GM18909 (cell line): ENCODE results near the gene BLVRB.
A peak's percentile ranks its signal among the peaks of the same experiment; 100 is the strongest.
"Not testable (repeated sequence)": the region's sequence is repeated elsewhere in the genome, so short reads cannot be mapped to it uniquely, and the experiment has no call there.

Experiments used
- ATAC-seq: cut with Tn5 transposase; IDR thresholded peaks from one replicate; pipeline ENCODE4 v1.9.1; 2021; ENCODE audit warnings: mild to moderate bottlenecking; ENCODE audit not compliant: unreplicated experiment, poor library complexity

Gene BLVRB

DNA sequence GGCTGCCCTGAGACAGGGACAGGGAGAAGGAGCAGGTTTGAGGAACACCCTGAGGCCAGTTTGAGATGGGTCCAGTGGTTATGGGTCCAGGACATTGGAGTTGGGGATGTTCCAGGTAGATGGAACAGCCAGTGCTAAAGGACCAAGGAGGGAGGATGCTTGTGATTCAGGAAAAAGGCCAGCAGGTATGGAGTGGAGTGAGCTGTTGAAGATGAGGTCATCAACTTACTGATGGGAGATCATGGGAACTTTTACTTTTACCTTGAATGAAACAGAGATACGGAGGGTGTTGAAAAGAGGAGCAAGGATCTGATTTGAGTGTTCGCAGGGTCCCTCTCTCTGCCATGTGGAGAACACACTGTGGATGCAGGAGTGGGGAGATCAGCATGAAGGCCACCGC lies 26.7 kb upstream of the BLVRB start:
- ATAC-seq, result no peak

DNA sequence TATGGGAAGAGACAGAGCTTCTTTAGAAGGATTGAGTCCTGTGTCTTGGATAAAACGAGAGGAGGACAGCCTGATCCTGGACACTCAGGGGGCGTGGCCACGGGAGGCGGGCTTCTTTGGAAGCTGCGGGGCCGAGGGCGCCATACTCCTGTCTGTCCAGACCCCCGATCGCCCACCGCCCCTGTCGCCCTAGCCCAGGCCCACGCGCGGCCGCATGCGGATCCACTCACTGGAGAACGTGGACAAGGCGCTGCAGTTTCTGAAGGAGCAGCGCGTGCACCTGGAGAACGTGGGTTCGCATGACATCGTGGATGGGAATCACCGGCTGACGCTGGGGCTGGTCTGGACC lies 24.3 kb upstream of the BLVRB start:
- ATAC-seq, result no peak

DNA sequence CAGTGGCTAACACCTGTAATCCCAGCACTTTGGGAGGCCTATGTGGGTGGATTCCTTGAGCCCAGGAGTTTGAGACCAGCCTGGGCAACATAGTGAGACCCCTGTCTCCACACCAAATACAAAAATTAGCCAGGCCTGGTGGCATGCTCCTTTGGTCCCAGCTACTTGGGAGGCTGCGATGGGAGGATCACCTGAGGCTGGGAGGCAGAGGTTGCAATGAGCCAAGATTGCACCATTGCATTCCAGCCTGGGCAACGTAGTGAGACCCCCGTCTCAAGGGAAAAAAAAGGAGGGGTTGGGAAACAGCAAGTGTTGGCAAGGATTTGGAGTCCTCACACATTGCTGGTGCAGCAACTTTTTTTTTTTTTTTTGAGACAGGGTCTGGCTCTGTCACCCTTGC lies 20.5 kb upstream of the BLVRB start:
- ATAC-seq, result no peak

DNA sequence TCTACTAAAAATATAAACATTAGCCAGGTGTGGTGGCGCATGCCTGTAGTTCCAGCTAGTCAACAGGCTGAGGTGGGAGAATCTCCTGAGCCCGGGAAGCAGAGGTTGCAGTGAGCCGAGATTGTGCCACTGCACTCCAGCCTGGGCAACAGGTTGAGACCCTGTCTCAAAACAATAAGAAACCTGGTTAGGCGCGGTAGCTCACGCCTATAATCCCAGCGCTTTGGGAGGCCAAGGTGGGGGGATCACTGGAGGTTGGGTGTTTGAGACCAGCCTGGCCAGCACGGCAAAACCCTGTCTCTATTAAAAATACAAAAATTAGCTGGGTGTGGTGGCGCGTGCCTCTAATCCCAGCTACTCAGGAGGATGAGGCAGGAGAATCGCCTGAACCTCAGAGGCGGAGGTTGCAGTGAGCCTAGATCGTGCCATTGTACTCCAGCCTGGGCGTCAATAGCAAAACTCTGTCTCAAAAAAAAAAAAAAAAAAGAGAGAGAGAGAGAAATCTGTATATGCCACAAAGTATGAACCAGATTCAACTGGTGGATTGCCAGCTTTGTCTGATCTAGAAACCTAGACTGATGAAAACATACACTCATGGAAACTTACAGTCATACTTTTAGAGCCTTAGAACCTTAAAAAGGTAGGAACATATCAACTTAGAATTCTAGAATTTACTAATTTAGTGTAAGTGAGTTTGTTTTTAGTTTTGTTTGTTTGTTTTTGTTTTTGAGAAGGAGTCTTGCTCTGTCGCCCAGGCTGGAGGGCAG lies 10.5 kb upstream of the BLVRB start:
- ATAC-seq, result not testable (repeated sequence)

DNA sequence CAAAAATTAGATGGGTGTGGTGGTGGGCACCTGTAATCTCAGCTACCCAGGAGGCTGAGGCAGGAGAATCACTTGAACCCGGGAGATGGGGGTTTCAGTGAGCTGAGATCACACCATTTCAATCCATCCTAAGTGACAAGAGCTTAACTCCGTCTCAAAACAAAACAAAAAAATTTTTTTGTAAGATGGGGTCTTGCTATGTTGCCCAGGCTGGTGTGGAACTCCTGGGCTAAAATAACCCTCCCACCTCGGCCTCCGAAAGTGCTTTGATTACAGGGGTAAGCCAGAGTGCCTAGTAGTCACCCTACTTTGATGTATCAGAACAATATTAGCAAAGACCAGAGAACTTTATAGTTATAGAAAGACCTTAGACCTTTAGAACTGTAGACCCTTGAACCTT lies 9.2 kb upstream of the BLVRB start:
- ATAC-seq, result no peak

DNA sequence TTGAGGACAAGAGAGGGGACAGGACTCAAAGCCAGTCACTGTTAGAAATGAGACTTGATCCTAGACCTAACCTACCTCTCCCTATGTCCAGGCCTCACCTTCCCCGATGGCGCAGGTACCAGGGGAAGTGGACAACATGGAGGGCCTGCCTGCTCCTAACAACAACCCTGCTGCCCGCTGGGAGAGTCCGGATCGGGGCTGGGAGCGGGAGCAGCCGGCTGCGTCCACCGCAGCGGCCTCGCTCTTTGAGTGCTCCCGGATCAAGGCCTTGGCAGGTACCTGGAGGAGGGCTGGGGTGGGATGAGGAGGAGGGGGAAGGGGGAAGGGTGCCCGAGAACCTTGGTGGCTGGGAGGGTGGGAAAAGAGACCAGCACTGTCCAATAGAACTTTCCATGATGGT lies 7.0 kb upstream of the BLVRB start:
- ATAC-seq, result no peak

DNA sequence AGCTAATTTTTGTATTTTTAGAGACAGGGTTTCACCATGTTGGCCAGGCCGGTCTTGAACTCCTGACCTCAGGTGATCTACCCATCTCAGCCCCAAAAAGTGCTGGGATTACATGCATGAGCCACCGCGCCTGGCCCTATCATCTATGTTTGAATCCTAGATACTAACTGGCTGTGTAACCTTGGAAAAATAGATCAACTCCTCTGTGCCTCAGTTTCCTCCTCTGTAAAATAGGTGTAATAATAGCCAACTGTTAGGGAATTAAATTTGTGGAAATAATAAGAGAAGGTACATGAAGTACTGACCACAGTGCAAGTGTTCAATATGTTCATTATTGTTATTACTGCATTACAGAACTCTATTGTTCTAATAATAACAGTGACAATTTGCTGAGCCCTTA lies 5.6 kb upstream of the BLVRB start:
- no peak for ATAC-seq

DNA sequence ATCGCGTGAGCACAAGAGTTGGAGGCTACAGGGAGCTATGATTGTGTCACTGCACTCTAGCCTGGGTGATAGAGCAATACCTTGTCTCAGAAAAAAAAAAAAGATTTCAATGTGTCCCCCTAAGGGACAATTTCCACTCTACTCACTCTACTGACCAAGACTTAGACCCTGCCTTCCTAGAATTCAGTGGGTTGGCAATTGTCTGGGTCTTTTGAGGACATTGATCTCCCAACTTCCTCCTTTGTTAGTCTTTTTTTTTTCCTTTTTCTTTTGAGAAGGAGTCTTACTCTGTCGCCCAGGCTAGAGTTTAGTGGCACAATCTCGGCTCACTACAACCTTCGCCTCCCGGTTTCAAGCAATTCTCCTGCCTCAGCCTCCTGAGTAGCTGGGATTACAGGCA lies 3.5 kb upstream of the BLVRB start:
- ATAC-seq, result no peak

DNA sequence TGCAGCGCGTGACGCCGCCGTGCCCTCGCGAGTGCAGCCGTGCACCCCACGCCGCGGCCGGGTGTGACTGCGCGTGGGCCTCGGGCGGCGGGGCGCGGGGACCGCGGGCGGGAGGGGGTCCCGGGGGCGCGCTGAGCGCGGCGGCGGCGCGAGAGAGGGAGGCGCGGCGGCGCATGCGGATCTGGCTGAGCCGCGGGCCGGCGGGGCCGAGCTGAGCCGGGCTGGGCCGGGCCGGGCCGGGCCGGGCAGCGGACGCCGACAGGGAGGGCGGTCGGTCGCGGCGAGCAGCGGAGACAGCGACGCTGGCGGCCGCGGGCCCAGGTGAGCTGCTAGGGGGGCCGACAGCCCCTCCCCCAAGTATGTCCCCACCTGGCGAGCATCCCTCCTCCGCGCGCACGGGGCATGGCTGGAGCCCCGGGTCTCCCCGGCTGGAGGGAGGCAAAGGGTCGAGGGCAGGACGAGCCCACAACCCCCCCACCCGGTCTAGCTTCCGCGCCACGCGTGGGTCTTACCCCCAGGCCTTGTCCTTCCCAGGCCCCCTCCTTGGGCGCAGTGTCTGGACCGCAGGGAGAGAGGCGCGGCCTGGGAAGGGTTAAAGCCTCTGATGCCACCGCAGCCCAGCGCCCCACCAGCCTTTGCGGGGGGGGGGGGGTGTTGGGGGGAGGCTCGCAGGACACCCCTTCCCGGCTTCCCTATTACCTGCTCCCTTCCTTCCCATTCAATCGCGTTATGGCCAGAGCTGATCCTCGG lies 1.6 kb upstream of the BLVRB start, which contains the start of gene SPTBN4:
SPTBN4 (plus strand) TSS at position 17 of the 750 bp plus-strand sequence. CDS start 5,621 bp downstream, outside the sequence.
- no peak for ATAC-seq

DNA sequence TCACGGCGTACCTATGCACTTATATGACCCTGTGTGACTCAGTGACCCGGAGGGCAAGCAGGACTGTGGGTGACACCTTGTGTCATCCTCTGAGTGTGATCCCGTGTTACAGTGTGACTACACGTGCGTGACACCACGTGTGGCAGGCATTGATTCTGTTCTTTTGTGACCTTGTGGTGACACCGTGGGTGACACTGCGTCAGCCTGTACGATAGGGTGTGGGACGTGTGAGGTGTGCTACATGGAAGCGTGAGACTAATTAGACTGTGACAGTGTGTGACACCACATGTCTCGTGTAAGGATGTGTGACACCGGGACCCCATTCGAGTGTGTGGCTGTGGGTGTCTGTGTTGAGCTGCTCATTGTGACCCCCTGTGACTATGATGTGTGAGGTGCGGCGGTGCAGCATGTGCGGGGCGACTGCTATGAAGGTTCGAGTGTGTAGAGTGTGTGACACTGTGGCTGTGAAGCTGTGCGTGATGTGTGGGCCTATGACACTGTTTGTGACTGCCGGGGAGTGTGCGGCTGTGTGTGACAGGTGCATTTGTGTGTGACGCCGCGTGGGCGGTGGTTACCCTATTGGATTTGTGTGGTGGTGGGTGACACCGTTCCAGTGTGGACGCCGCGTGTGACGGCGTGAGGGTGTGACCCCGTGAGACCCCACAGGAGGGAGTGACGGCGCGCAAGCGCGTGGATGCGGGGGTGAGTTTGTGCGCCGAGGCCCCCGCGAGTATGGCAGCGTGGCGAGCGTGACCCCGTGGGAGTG lies 857 bp upstream of the BLVRB start:
- ATAC-seq, result peak; percentile 34

DNA sequence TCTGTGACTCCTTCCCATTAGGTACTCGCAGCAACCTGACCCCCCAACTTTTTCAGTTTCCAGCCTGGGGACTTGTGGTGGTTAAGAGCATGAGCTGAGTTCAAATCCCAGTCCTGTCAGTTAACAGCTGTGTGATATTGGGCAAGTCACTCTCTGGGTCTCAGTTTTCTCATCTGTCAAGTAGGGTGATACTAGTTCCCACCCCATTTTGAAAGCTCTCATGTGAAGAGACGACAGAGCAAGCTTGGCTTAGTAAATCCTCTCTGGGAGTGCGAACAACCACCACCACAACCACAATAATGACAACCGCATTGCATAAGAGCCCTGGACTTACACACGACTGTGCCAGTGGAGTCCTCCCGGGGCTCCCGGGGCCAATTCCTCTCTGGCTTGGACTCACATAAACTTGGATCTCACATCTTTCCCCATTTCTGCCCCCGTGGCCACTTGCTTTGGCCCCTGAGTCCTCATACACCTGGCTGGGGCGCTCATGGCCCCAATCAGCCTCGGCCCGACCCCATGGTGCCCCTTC lies 454 bp downstream of the BLVRB start:
- no peak for ATAC-seq

DNA sequence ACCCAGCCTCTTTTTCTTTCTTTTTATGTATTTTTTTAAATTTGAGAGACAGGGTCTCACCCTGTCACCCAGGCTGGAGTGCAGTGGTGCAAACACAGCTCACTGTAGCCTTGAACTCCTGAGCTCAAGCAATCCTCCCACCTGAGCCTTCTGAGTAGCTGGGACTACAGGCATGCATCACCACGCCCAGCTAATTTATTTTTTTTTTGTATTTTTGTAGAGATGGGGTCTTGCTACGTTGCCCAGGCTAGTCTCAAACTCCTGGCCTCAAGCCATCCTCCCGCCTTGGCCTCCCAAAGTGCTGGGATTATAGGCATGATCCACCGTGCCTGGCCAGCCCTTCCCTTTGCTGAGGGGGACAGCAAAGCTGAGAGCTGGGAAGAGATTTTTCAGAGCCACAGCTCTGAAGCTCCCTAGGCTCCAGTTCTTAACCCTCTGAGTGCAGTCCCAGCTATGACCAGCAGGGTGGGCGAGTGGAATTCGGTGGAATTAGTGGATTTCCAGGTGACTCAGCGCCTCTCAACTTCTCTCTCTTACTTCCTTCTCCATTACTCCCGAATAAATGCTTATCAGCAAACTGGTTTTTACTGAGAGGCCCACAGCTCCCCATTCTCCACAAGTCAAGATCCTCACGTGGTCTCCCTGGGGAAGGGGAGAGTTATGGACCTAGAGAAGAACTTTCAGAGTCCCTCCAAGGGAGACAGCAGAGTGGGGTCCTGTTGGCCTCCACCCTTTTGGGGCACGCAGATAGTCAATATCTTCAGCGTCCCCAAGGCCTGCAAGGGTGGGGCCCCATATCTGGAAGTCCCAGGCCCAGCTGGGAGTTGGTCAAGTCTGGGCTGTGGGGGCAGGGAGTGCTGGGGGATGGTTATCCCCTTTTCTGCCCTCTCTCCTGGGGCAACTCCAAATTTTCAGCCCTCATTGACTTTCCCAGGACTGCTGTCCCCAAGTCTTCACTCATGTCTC lies 1.2 kb downstream of the BLVRB start:
- no peak for ATAC-seq

DNA sequence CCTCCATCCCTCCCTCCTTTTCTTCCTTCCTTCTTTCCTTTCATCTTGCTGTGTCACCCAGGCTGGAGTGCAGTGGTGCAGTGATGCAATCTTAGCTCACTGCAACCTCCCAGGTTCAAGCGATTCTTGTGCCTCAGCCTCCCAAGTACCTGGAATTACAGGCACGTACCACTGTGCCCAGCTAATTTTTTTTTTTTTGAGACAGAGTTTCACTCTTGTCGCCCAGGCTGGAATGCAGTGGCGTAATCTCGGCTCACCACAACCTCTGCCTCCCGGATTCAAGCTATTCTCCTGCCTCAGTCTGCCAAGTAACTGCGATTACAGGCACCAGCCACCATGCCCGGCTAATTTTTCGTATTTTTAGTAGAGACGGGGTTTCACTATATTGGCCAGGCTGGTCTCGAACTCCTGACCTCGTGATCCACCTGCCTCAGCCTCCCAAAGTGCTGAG lies 1.9 kb downstream of the BLVRB start:
- ATAC-seq, result not testable (repeated sequence)

DNA sequence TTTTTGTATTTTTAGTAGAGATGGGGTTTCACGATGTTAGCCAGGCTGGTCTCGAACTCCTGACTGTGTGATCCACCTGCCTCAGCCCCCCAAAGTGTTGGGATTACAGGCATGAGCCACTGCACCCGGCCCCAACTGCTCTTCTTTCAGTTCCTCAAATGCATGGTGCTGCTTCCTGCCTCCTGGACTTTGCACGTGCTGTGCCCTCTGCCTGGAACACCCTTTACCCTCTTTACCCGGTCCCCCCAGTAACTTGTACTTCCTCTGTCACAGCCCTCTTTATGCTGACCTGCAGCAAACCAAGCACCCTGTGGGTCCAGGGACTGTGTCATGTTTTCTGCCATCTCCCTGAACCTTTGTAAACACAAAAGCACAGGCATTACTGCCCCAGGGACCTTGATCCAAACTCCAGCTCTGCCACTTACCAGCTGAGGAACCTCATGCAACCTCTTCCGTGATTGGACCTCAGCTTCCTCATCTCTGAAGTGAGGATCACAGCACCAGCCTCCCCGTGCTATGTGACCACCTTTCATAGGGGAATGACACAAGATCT lies 3.8 kb downstream of the BLVRB start:
- ATAC-seq, result no peak

DNA sequence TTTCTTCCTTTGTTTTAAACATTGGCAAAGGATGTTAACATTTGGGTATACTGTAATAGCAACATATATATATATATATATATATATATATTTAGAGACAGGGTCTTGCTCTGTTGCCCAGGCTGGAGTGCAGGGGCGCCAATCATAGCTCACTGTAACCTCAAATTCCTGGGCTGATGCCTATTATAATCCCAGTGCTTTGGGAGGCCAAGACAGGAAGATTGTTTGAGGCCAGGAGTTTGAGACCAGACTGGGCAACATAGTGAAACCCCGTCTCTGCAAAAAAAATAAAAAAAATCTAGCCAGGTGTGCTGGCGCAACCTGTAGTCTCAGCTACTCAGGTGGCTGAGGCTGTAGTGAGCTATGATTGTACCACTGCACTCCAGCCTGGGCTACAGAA lies 5.4 kb downstream of the BLVRB start:
- ATAC-seq, result no peak

DNA sequence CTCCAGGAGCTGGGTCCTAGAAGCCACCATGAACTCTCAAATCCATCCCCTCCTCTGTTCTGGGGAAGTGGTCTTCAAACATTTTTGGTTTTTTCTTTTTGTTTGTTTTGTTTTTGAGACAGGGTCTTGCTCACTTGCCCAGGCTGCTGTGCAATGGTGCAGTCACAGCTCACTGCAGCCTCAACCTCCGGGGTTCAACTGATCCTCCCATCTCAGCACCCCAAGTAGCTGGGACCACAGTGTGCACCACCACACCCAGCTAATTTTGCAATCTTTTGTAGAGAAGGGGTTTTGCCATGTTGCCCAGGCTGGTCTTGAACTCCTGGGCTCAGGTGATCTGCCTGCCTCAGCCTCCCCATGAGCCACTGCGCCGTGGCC lies 7.0 kb downstream of the BLVRB start:
- no peak for ATAC-seq

DNA sequence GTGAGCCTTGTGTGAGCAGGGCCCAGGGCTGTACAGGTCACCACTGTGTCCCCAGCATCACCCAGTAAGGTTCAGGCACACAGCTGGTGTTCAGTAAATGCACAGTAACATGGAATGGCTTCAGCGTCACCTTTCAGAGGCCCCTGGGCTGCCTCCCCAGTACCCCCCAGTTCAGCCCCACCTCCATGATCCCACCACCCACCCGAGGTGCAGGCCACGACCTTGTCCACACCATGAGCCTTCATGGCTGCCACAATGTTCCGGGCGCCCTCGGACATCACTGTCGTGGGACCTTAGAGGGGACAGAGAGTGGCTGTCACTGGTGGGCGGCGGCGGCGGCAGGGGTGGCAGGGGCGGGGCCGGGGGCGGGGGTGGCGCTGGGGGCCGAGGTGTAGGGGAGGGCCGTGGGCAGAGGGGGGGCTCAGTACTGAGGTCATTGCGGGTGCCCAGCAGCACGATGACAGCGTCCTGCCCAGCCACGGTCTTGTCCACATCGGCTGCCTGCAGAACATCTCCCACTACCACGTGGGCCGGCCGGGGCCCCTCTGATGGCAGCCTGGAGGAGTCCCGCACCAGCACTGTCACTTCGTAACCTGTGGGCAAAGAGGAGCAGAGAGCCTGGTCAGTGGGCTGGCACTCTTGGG lies 7.5 kb downstream of the BLVRB start:
- no peak for ATAC-seq

DNA sequence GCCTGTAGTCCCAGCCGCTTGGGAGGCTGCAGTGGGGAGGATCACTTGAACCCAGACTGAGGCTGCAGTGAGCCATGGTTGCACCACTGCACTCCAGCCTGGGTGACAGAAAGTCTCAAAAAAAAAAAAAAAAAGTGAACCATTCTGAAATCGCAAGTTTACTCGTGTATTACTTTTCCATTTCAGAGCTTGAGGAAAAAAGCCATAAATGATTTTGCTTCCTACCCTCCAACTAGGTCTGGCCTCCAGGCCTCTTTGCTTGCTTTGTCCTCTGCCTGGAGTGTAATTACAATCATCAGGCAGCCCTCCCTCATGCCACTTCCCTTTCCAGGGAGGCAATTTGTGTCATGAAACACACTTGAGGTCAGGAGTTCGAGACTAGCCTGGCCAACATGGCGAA lies 8.5 kb downstream of the BLVRB start:
- ATAC-seq, result no peak

DNA sequence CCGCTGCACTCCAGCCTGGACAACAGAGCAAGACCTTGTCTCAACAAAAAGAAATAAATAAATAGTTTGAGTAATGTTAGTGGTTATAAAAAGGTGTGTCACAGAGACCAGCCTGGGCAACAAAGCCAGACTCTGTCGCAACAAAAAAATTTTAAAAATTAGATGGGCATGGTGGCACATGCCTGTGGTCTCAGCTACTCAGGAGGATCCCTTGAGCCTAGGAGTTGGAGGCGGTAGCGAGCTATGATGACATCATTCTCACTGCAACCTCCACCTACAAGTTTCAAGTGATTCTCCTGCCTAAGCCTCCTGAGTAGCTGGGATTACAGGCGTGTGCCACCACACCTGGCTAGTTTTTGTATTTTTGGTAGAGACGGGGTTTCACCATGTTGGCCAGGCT lies 11.6 kb downstream of the BLVRB start:
- ATAC-seq, result not testable (repeated sequence)
